Central memory CD8-positive, alpha-beta T cell (primary cell): ENCODE results near the gene TRIM54.

Source experiments
- ATAC-seq: fragments of 150-1000 bp; cut with Tn5 transposase; replicated peaks from 2 replicates; pipeline ENCODE4 v1.10.0; 2022; ENCODE audit warnings: mild to moderate bottlenecking, moderate FRiP score, moderate number of reproducible peaks; ENCODE audit not compliant: poor library complexity, severe bottlenecking; ENCODE audit errors: extremely low read depth
- DNase-seq, 2 donors: peaks; one replicate each; pipeline ENCODE4 v3.0.0; 2021; ENCODE audit warnings: low spot score in 2 of 2
- H3K27ac Mint-ChIP-seq: one replicate; pipeline ENCODE4 v1.8.0; 2022; ENCODE audit warnings: low read depth, mild to moderate bottlenecking, moderate library complexity, mixed read lengths
- H3K27me3 Mint-ChIP-seq: one replicate; pipeline ENCODE4 v1.8.0; 2022; ENCODE audit warnings: mixed read lengths
- H3K36me3 Mint-ChIP-seq: one replicate; pipeline ENCODE4 v1.8.0; 2022; ENCODE audit warnings: mild to moderate bottlenecking, moderate library complexity, mixed read lengths; ENCODE audit not compliant: insufficient read depth
- H3K4me1 Mint-ChIP-seq: one replicate; pipeline ENCODE4 v1.8.0; 2022; ENCODE audit warnings: mixed read lengths
- H3K4me3 Mint-ChIP-seq: one replicate; pipeline ENCODE4 v1.8.0; 2022; ENCODE audit warnings: mild to moderate bottlenecking, moderate library complexity, mixed read lengths
- H3K9me3 Mint-ChIP-seq: one replicate; pipeline ENCODE4 v1.8.0; 2022; ENCODE audit warnings: mixed read lengths

TRIM54 gene

GRCh38 chr2:27247893-27248292 lies 34.3 kb upstream of the TRIM54 start:
- Mint-ChIP-seq H3K27ac (no peak overlapping the region), H3K36me3 (peaks cover 3% of the 10 kb centered on the region), H3K4me1 (no peaks in the 10 kb centered on the region), H3K9me3 (no peaks in the 10 kb centered on the region), H3K27me3 (peaks cover 27% of the 10 kb centered on the region), H3K4me3 (no peak overlapping the region)
- DNase-seq (no peak), ATAC-seq (no peak)

DNA sequence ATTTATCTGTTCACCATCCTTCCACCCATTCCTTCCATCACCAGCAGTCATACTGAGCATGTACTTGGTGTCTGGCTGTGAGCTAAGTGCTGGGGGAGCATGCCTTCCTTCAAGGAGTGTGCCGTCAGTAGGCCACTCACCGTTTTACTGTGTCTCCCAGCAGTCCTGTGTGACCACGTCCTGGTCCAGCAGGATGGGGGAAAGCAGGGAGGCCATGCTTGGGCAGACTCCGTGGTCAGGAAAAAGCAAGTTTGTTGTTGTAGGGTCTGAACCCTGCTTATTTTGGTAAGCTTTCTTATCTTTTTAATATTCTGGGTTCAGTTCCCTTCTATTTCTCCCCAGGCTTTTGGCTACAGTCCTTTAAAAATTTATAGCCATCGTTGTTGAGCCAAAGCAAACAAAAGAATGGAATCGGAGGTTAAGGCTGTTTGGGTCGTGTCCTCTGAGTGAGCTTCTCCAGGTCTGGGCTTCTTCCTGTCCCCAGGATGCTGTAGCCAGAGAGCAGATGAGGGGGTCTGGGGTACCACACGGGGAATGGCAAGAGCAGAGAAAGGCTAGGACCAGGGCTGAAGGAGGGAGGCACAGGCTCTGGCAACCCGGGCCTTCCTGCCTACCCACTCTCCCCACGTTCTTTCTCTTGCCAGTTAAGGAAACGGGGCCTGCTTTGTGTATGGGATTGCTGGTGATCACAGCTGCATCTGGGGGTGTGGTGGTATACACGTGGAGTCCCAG lies 32.9 kb upstream of the TRIM54 start:
- Mint-ChIP-seq H3K9me3 (no peaks in the 10 kb centered on the region), H3K36me3 (no peaks in the 10 kb centered on the region), H3K4me1 (no peaks in the 10 kb centered on the region), H3K4me3 (no peak overlapping the region), H3K27me3 (peaks cover 30% of the 10 kb centered on the region), H3K27ac (no peak overlapping the region)
- no peak for ATAC-seq
- DNase-seq = no peak

DNA sequence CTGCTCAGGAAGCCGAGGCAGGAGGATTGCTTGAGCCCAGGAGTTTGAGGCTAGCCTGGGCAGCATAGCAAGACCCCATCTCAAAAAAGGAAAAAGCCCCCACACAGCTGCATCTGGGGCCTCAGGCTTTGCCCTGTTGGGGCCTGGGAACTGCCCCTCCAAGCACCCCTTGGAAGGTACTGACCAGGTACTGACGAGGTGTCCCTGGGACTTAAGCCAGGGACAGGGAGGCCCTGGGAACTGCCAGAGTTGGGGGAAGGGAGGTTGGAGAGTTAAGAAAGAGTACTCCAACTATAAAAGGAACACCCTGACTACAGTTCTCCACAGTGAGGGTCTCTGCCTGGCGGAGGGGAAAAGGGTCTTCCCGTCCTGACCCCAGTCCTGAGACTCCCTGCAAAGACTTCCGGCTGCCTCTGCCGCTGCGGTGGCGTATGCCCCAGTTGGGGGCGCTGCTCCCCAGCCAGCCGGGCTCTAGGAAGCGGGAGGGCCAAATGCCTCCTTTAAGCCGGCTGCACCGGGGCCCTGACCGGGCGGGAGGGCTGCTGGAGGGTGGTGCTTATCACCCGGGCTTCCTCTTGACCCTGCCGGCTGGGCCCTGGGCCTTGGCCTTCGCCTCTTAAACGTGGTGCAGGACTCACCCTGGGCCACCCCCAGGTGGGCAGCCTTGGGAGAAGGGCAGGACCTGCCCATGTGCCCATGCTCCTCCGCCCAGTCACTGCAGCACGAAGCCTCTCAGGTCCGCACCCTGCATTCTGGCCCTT lies 32.2 kb upstream of the TRIM54 start:
- ATAC-seq = no peak
- Mint-ChIP-seq H3K27me3 (peaks cover 37% of the 10 kb centered on the region), H3K4me3 (no peak overlapping the region), H3K27ac (no peak overlapping the region), H3K9me3 (no peaks in the 10 kb centered on the region), H3K4me1 (no peaks in the 10 kb centered on the region), H3K36me3 (no peaks in the 10 kb centered on the region)
- DNase-seq = peak in 1 of 2 donors; percentile 27

GRCh38 chr2:27250652-27251379 lies 31.4 kb upstream of the TRIM54 start:
- H3K36me3 Mint-ChIP-seq = no peaks in the 10 kb centered on the region
- no peaks in the 10 kb centered on the region for H3K9me3 Mint-ChIP-seq
- ATAC-seq (no peak), DNase-seq (no peak)
- no peaks in the 10 kb centered on the region for H3K4me1 Mint-ChIP-seq
- H3K27me3 Mint-ChIP-seq = peaks cover 44% of the 10 kb centered on the region
- H3K4me3 Mint-ChIP-seq = no peak overlapping the region
- no peak overlapping the region for H3K27ac Mint-ChIP-seq

DNA sequence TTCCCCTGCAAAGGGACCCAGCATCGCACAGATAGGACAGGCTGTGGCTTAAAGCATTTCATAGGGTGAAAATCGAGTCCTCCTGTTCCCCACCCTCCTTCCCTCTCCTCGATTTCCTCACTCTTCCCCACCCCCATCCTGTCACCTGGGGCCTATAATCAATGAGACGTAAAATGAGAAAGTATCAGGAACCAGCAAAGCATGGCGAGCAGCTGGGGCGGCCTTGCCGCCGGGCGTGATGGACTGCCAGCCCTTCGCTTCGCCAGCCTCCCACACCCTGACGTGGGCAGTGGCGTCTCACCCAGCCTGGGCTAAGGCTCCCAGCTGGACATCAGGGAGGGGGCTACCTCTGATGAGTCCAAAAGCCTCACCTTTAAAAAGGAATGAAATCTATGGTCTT lies 30.5 kb upstream of the TRIM54 start:
- DNase-seq (no peak), ATAC-seq (no peak)
- H3K27ac Mint-ChIP-seq = no peak overlapping the region
- H3K27me3 Mint-ChIP-seq = peaks cover 53% of the 10 kb centered on the region
- no peaks in the 10 kb centered on the region for H3K36me3 Mint-ChIP-seq
- no peak overlapping the region for H3K4me3 Mint-ChIP-seq
- no peaks in the 10 kb centered on the region for H3K9me3 Mint-ChIP-seq
- no peaks in the 10 kb centered on the region for H3K4me1 Mint-ChIP-seq

DNA sequence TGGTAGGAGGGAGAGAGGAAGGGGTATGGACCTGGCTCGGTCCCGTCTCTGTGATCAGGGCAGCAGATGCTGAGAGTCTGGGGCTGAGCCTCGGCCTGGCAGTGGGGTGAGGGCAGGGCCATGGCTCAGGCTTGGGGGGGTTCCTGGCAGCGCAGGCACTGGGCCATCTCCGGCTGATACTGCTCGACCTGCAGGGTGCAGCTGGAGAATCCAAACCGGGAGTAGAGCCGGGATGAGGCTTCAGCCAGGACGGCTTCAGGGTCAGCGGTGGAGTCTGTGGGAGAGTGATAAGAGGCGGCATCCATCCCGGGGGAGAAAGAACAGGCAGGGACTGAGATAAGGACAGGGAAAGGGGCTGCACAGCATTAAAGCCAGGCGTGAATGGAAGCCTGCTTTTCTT lies 27.0 kb upstream of the TRIM54 start:
- no peaks in the 10 kb centered on the region for H3K36me3 Mint-ChIP-seq
- H3K4me1 Mint-ChIP-seq = no peaks in the 10 kb centered on the region
- H3K9me3 Mint-ChIP-seq = no peaks in the 10 kb centered on the region
- no peak overlapping the region for H3K27ac Mint-ChIP-seq
- ATAC-seq (no peak), DNase-seq (no peak)
- no peak overlapping the region for H3K4me3 Mint-ChIP-seq
- peaks cover 78% of the 10 kb centered on the region for H3K27me3 Mint-ChIP-seq

- no peak overlapping the region for H3K27ac Mint-ChIP-seq
- no peak overlapping the region for H3K4me3 Mint-ChIP-seq
- H3K36me3 Mint-ChIP-seq = no peaks in the 10 kb centered on the region
- ATAC-seq (no peak), DNase-seq (no peak)
- H3K27me3 Mint-ChIP-seq = peaks cover 80% of the 10 kb centered on the region
- H3K4me1 Mint-ChIP-seq = no peaks in the 10 kb centered on the region
- H3K9me3 Mint-ChIP-seq = no peaks in the 10 kb centered on the region
These were observed 26.6 kb upstream of the TRIM54 start for GRCh38 chr2:27255660-27256059.

- ATAC-seq (no peak), DNase-seq (no peak)
- H3K9me3 Mint-ChIP-seq = no peaks in the 10 kb centered on the region
- no peak overlapping the region for H3K4me3 Mint-ChIP-seq
- no peaks in the 10 kb centered on the region for H3K36me3 Mint-ChIP-seq
- no peak overlapping the region for H3K27ac Mint-ChIP-seq
- H3K4me1 Mint-ChIP-seq = peaks cover 10% of the 10 kb centered on the region
- peaks cover 80% of the 10 kb centered on the region for H3K27me3 Mint-ChIP-seq
These were observed 25.3 kb upstream of the TRIM54 start for GRCh38 chr2:27256855-27257454.

- Mint-ChIP-seq H3K4me1 (peaks cover 12% of the 10 kb centered on the region), H3K27ac (no peak overlapping the region), H3K9me3 (no peaks in the 10 kb centered on the region), H3K27me3 (peaks cover 83% of the 10 kb centered on the region), H3K4me3 (no peak overlapping the region), H3K36me3 (no peaks in the 10 kb centered on the region)
- ATAC-seq (no peak), DNase-seq (no peak)
These were observed 24.2 kb upstream of the TRIM54 start for GRCh38 chr2:27258051-27258450.

GRCh38 chr2:27261241-27261925 lies 20.8 kb upstream of the TRIM54 start:
- Mint-ChIP-seq H3K27ac (no peak overlapping the region), H3K4me3 (peak overlapping the region; percentile 50), H3K9me3 (no peaks in the 10 kb centered on the region), H3K27me3 (peaks cover 76% of the 10 kb centered on the region), H3K36me3 (no peaks in the 10 kb centered on the region), H3K4me1 (peaks cover 26% of the 10 kb centered on the region)
- ATAC-seq = no peak
- no peak for DNase-seq

GRCh38 chr2:27261926-27262298 lies 20.3 kb upstream of the TRIM54 start:
- H3K4me1 Mint-ChIP-seq = peaks cover 26% of the 10 kb centered on the region
- H3K9me3 Mint-ChIP-seq = no peaks in the 10 kb centered on the region
- peaks cover 71% of the 10 kb centered on the region for H3K27me3 Mint-ChIP-seq
- ATAC-seq (no peak), DNase-seq (no peak)
- H3K27ac Mint-ChIP-seq = no peak overlapping the region
- H3K4me3 Mint-ChIP-seq = peak overlapping the region; percentile 50
- H3K36me3 Mint-ChIP-seq = no peaks in the 10 kb centered on the region
